ENCODE results near the gene FNDC5. TPM values are rescaled to one million over a fixed set of nuclear protein-coding genes. Genes with fewer than 3 reads are reported as not detected.

FNDC5 gene
- total RNA-seq, 1 donor from 2014 or later: 156 TPM

- intact Hi-C loops (cut with micrococcal nuclease): no loop called here
- ATAC-seq: no peak
- DNase-seq: no peak
Observed at GRCh38 chr1:32886828-32887414, 16.2 kb upstream of the FNDC5 start.

- ATAC-seq: peak; percentile 74
- peak; percentile 81 for DNase-seq
- intact Hi-C loops (cut with micrococcal nuclease): no loop called here
Observed at GRCh38 chr1:32886004-32886827, 15.5 kb upstream of the FNDC5 start, which contains the start of gene HPCA. TSS of gene HPCA (plus strand) at chr1:32886491. CDS start at chr1:32888899, 2,408 bp downstream.

GRCh38 chr1:32885676-32886003 lies 14.9 kb upstream of the FNDC5 start:
- intact Hi-C loops (cut with micrococcal nuclease): no loop called here
- DNase-seq (no peak), ATAC-seq (no peak)

GRCh38 chr1:32884726-32885125 lies 14.0 kb upstream of the FNDC5 start:
- no peak for ATAC-seq
- intact Hi-C loops (cut with micrococcal nuclease): no loop called here
- DNase-seq: no peak

- no peak for DNase-seq
- ATAC-seq: no peak
- intact Hi-C loops (cut with micrococcal nuclease): no loop called here
Observed at GRCh38 chr1:32884032-32884372, 13.3 kb upstream of the FNDC5 start.

- DNase-seq (no peak), ATAC-seq (no peak)
- intact Hi-C loops (cut with micrococcal nuclease): no loop called here
Observed at GRCh38 chr1:32883338-32884031, 12.8 kb upstream of the FNDC5 start.

- ATAC-seq (peak; percentile 84), DNase-seq (peak; percentile 85)
- intact Hi-C loops (cut with micrococcal nuclease): no loop called here
Observed at GRCh38 chr1:32881871-32882850, 11.4 kb upstream of the FNDC5 start.

- intact Hi-C loops (cut with micrococcal nuclease): no loop called here
- ATAC-seq: no peak
- no peak for DNase-seq
Observed at GRCh38 chr1:32881291-32881690, 10.6 kb upstream of the FNDC5 start.

- intact Hi-C loops (cut with micrococcal nuclease): no loop called here
- DNase-seq (no peak), ATAC-seq (no peak)
Observed at GRCh38 chr1:32878637-32879041, 7.9 kb upstream of the FNDC5 start.

- ATAC-seq (no peak), DNase-seq (no peak)
- intact Hi-C loops (cut with micrococcal nuclease): no loop called here
Observed at GRCh38 chr1:32878183-32878582, 7.5 kb upstream of the FNDC5 start.

GRCh38 chr1:32877211-32878110 lies 6.7 kb upstream of the FNDC5 start:
- intact Hi-C loops (cut with micrococcal nuclease): no loop called here
- DNase-seq (peak; percentile 81), ATAC-seq (peak; percentile 75)

- DNase-seq: peak; percentile 74
- peak; percentile 57 for ATAC-seq
- intact Hi-C loops (cut with micrococcal nuclease): no loop called here
Observed at GRCh38 chr1:32876341-32877210, 5.9 kb upstream of the FNDC5 start.

GRCh38 chr1:32874860-32875752 lies 4.4 kb upstream of the FNDC5 start:
- intact Hi-C loops (cut with micrococcal nuclease): no loop called here
- ATAC-seq (no peak), DNase-seq (no peak)

GRCh38 chr1:32873484-32873883 lies 2.8 kb upstream of the FNDC5 start:
- ATAC-seq: no peak
- DNase-seq: no peak
- intact Hi-C loops (cut with micrococcal nuclease): no loop called here

GRCh38 chr1:32872192-32872460 lies 1.4 kb upstream of the FNDC5 start:
- ATAC-seq (no peak), DNase-seq (no peak)
- intact Hi-C loops (cut with micrococcal nuclease): no loop called here

GRCh38 chr1:32871364-32872191 lies 866 bp upstream of the FNDC5 start:
- intact Hi-C loops (cut with micrococcal nuclease): no loop called here
- peak; percentile 39 for ATAC-seq
- DNase-seq: no peak

All from left ventricle myocardium superior (tissue), 1 donor.